Activated naive CD4-positive, alpha-beta T cell treated with anti-CD3 and anti-CD28 coated beads, Interleukin-2, amount 50 U/mL, for 16 hours (primary cell): ENCODE data around the gene ACBD7.

Experiments used
- DNase-seq: peaks from one replicate; pipeline ENCODE4 v3.0.0-alpha.2; 2020

ACBD7 gene

GRCh38 chr10:15088428-15089261 is at the start of gene ACBD7:
ACBD7 (minus strand) TSS chr10:15088776; CDS start chr10:15088728, 48 bp downstream.
- DNase-seq: peak; percentile 83

DNA sequence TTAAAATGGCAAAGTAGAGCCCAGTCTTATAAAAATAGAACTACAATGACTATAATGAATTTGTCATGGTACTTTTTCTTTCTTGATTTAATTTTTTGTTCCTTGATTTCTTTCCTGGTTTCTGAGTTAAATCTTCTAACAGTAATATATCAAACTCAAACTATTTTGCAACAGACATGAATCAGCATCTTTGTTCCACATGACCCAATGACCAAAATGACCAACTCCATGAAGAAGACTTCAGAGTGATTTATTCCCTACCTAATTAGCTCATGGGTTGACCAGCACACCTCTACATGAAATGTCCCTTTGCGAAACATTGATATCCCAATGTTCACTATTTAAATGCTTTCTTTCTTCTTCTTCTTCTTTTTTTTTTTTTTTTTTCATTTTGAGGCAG is 49.1 kb upstream of the ACBD7 start:
- no peak for DNase-seq

- DNase-seq: no peak
Observed at GRCh38 chr10:15137036-15137359, 48.4 kb upstream of the ACBD7 start.

GRCh38 chr10:15136129-15137035 is 47.8 kb upstream of the ACBD7 start:
- DNase-seq: no peak

- no peak for DNase-seq
Observed at GRCh38 chr10:15131330-15131729, 42.8 kb upstream of the ACBD7 start.

GRCh38 chr10:15124908-15125307 is 36.3 kb upstream of the ACBD7 start:
- no peak for DNase-seq

DNA sequence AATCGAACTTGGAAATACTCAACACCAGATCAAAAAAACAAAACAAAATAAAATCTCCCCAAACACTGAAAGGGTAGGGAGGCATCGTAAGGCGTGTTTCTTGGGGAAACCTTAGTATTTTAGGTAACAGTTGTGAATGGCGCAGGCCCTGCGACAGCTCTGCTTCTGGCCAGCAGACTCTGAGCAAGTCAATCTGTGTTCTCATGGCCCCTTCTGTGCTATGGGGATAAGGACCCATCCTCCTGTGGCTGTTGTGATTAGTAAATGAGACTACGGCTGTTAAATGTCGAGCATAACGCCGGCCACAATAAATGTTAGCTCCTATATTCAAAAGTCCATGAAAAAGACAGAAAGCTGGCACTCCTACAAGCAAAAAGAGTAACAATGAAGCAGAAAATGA is 35.6 kb upstream of the ACBD7 start:
- DNase-seq: no peak

GRCh38 chr10:15123749-15124184 is 35.2 kb upstream of the ACBD7 start:
- no peak for DNase-seq

DNA sequence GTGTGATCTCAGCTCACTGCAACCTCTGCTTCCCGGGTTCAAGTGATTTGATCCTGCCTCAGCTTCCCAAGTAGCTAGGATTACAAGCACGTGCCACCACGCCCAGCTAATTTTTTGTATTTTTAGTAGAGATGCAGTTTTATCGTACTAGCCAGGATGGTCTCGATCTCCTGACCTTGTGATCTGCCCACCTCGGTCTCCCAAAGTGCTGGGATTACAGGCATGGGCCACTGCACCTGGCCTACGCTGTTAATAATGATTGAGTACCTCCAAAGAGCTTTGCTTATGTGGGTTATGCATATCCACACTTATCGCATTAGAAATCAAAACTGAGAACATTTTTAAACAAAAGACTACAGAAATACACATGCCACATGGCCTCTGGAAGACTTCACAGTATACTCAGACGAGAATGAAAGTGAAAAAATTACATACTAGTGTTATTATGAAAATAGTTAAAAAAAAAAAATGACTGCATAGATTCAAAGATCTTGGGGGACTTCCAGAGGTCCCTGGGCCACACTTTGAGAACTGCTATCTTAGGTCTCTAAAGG is 34.0 kb upstream of the ACBD7 start:
- DNase-seq: no peak

GRCh38 chr10:15121707-15122106 is 33.1 kb upstream of the ACBD7 start:
- DNase-seq: no peak

DNA sequence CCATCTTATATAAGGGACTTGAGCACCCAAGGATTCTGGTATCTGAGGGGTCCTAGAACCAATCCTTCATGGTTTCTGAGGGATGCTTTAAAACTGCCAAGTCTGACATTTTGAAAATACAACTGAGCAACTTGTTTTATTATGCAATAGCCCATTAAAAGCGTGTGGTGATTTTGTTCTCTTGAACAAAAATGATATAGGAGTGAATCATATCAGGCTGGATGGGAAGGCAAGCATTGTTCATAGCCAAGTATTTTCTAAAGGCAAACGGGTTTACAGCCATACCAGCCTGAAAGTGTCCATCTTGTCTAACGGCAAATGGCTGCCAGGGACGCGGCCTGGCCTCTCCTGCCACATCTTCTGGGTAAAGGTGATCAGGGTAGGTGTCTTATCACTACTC is 31.9 kb upstream of the ACBD7 start:
- no peak for DNase-seq

DNA sequence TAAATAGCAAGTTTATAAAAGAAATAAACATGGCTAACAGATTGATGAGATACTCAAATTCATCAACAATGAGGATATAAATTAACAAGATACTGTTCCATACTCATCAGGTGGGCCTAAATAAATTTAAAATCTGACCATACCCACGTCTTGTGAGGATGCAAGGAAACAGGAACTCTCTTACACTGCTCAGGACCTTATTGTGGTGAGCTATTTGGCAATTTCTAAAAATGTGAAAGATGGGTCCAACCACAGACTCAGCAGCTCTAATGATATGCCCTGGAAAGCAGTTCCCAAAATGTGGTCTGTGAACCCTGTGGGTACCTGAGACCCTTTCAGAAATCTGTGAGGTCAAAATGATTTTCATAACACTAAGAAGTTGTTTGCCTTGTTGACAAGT is 30.0 kb upstream of the ACBD7 start:
- no peak for DNase-seq

DNA sequence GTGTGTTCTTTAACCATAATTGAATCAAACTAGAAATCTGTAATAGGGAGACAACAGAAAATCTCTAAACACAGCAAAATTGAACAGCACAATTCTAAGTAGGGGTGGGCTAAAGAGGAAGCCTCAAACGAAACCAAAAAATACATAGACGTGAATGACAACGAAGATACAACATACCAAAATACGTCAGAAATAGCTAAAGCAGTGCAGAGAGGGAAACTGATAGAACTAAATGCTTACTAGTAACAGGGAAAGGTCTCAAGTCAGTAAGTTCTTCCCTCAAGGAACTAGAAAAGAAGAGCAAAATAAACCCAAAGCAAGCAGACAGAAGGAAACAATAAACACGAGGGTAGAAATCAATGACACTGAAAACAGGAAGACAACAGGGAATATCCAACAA is 27.6 kb upstream of the ACBD7 start:
- no peak for DNase-seq

DNA sequence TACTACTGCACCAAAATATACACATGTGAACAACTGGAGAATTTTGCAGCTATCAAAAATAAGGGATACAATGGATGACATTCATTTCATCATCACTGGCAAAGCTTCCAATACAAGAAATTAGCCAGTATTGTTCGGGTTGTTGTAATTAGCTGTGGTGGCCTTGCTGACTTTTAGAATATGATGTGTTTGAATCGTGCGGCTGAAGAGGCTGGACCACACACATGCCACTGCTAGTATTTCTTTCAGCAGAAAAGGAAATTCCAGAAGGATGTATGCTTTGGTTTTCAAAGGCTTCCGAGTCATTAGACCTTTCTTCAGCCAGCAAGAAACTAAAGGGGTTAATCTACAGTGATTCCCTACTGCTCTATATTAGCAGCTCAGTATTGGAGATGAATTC is 25.2 kb upstream of the ACBD7 start:
- DNase-seq: no peak

- no peak for DNase-seq
Observed at GRCh38 chr10:15112657-15113056, 24.1 kb upstream of the ACBD7 start.

DNA sequence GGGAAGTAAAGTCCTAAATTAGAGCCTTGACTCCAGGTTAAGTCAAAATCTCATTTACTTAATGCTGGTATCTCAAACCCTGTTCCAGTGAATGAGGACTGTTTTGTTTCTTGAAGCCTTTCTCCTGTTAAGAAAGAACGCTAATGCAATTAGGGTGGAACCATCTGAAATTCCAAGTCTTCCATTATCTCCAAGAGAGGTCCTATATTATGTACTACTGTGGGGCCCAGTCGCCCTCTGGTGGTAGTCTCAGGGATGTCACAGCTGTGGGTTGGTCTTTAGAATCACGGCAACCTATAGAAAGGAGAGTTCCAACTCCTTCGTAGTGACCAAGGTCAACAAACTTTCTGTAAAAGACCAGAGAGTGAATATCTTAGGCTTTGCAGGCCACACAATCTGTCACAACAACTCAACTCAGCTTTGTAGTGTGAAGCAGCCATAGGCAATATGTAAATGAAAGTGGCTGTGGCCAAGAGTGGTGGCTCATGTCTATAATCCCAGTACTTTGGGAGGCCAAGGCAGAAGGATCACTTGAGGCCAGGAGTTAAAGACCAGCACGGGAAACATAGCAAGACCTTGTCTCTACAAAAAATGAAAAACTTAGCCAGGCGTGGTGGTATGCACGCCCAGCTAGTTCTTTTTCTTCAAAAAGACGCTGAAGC is 17.9 kb upstream of the ACBD7 start:
- peak; percentile 68 for DNase-seq

DNA sequence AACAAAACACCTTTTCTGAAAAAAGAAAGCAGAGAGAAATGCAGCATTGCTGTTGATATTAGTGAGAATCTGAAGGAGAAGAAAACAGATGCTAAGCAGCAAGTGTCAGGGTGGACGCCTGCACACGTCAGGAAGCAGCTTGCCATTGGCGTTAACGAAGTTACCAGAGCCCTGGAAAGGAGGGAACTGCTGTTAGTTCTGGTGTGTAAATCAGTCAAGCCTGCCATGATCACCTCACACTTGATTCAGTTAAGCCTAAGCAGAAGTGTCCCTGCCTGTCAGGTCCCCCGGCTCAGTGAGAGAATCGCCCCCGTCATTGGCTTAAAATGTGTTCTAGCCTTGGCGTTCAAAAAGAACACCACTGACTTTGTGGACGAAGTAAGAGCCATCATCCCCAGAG is 14.9 kb upstream of the ACBD7 start:
- DNase-seq: no peak

GRCh38 chr10:15099886-15100285 is 11.3 kb upstream of the ACBD7 start:
- no peak for DNase-seq

DNA sequence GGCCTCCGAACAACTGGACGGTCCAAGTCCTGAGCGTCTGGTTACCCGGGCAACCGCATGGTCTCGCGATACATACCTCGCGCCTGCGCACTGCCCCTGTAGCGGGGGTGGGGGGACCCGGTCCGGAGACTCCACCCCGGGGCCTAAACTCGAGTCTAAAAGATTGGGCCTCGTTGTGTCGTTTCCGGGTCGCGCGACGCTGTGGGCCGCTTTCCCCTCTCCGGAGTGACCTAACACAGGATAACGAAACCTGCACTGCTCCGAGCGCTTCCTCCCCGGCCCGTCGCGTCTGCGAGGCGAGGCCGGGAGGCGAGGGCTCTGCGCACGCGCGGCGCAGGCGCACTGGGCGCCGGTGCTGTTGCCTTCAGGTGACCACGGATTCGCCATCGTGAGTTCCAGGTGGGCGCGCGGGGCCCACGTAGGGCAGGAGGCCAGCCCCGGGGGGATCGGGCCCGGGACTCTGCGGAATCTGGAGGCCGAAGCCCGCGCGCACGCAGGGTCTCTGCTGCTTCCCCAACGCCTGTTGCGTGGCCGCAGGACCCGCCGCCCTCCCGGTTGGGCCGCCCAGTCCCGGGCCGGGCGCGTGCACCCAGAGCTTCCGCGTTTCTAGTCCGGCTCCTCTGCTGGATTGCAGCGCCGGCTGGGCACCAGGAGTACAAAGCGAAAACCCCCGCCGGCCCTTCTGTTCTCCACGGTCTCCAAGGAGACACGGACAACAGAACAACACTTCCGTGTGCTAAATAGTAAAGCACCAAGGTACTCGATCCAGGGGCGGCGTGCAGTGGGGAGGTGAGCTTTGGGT is 8.6 kb upstream of the ACBD7 start, which contains the start of gene RPP38:
Gene RPP38, plus strand, starts transcription at position 345 of the 802 bp plus-strand sequence. CDS start 5,960 bp downstream, outside the sequence.
- DNase-seq: peak; percentile 95

GRCh38 chr10:15096661-15097010 is 8.1 kb upstream of the ACBD7 start:
- no peak for DNase-seq

DNA sequence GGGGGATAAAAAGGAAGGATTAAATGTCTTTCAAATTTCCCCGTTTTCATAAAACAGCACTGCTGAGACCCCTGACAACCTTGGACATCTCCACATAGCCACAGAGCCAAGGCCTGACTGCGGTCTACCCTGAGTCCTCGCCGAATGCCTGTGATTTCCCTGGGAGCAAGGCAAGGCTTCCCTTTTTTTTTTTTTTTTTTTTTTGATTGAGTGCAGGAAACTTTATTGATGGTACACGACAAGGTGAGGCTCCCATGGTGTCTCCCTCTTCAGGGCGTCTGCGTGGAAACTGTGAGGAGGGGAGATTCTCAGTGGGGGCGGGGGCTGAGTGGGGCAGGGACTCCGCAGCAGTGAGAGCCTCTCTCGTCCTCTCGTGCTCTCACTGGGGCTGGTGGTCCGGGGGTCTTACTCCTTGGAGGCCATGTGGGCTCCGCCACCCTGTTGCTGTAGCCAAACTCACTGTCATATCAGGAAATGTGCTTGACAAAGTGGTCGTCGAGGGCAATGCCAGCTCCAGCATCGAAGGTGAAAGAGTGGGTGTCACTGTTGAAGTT is 4.4 kb upstream of the ACBD7 start:
- no peak for DNase-seq

GRCh38 chr10:15091418-15091817 is 2.8 kb upstream of the ACBD7 start:
- DNase-seq: no peak
